GM12874 (cell line): ENCODE measurements around the gene TMX3.

ENCODE experiments used
- TF ChIP-seq, protein P1 (sequence below): IDR thresholded peaks from 2 replicates; pipeline ENCODE4 v1.5.1; 2011; ENCODE audit warnings: low read depth, mild to moderate bottlenecking, control low read depth, low read length, moderate library complexity; ENCODE audit not compliant: insufficient read depth

Gene TMX3

DNA sequence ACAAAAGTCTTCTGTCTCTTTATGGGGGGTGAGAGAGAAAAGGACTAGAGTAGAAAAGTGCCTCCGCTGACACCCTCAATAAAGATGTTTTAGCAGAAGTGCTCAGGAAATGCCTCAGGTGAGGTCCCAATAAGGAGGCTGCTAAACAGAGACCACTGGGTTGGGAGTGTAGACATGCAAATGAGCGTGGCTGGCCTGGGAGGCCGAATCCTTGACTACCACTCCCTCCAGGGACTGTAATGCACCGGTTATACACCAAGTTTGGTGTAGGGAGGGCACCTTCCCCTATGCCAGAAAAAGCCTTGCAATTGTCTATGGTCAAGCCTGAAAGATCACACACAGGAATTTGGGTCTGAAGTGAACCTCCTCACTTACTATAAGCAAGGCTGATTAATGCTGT lies 1.8 kb downstream of the TMX3 start:
- TF ChIP-seq, protein P1, sequence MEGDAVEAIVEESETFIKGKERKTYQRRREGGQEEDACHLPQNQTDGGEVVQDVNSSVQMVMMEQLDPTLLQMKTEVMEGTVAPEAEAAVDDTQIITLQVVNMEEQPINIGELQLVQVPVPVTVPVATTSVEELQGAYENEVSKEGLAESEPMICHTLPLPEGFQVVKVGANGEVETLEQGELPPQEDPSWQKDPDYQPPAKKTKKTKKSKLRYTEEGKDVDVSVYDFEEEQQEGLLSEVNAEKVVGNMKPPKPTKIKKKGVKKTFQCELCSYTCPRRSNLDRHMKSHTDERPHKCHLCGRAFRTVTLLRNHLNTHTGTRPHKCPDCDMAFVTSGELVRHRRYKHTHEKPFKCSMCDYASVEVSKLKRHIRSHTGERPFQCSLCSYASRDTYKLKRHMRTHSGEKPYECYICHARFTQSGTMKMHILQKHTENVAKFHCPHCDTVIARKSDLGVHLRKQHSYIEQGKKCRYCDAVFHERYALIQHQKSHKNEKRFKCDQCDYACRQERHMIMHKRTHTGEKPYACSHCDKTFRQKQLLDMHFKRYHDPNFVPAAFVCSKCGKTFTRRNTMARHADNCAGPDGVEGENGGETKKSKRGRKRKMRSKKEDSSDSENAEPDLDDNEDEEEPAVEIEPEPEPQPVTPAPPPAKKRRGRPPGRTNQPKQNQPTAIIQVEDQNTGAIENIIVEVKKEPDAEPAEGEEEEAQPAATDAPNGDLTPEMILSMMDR = no peak

DNA sequence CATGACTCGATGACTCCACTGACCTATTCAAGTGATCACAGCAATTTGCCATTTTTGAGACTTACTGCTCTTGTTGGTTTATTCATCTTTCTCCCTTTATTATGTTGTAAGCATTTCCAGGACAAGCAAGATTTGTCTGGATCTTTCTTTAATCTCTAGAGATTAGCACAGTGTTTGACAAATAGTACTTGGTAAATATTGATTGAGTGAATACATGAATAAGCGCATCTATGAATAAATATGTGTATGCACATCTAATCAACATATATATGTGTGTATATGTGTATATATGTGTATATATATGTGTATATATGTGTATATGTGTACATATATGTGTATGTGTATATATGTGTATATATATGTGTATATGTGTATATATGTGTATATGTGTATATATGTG lies 7.3 kb downstream of the TMX3 start:
- TF ChIP-seq, protein P1 = no peak

DNA sequence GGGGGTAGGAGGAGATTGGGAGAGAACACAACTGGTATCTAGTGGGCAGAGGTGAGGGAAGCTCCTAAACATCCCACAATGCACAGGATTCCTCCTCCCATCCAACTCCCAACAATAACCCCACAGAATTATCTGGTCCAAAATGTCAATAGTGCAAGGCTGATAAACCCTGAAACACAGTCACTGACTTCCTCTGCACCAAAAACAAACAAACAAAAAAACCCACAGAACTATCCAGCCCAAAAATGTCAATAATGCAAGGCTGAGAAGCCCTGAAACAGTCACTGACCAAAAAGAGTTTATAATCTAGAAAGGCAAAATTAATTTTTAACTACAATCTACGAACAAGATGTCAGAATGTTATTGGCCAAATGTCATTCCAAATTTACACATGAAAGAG lies 9.8 kb downstream of the TMX3 start:
- TF ChIP-seq, protein P1 = no peak

DNA sequence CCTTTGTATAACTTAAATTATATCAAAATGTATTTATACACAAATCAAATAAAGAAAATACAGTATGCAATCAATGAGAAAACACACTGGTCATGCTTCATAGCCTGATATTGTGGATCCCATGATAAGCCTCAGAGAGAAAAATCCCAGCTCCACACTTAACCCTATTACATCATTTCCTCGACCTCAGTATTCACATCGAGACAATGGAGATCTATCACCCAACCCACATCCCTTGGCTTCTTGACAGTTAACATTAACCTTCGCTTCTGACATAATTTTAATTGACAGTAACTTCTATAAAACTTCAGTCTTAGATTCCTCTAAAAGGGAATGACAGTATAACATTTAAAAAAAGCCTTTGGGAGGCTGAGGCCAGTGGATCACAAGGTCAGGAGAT lies 11.6 kb downstream of the TMX3 start:
- TF ChIP-seq, protein P1 = no peak

DNA sequence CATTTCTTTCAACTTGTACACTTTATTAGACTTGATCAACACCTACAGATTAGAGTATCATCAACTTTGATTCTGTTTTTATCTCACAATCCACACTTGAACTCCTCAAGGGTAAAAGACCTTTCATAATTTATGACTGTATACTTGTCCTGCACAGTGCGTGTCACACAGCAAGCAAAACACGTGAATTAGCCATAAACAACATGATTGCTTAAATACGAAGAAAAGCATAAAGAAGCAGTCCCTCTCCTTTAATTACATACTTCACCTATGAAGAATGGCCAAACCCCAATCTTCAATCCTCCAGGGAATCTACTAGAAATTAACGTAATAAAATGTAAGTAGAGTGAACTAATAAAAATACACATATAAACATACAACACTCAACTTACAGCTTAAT lies 13.6 kb downstream of the TMX3 start:
- TF ChIP-seq, protein P1 = no peak

DNA sequence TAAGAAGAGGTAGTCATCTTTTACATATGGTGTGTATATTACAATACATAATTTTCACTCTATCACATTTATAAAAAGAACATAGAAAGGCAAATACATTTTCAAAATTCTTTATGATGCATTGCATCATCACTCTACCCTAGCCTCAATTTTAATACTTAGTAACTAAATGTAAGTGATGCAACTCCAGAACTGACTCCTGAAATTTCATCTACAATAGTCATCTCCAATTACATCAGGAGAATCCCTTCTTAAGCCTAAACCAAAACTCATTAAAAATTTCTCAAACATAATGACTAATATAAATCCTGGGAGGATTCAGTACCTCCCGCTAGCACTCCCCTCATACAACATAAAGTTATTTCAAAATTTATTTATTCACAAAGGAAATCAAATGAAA lies 15.9 kb downstream of the TMX3 start:
- TF ChIP-seq, protein P1 = no peak

DNA sequence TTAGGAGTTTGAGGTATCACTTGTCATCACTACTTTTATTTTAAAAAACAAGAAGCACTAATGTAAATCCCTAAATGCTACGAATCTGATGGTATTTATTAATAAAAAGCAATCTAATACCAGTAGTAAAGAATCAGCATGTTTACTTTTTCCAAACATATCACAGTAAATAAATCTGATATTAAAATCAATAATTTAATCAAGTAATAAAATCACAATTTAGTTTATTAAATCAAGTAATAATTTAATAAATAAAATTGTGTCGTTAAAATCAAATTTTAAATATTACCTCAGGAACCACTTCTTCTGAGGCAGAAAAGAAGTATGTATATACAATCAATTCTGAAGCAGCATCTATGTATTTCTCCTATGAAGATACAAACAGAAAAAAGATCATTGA lies 18.0 kb downstream of the TMX3 start:
- TF ChIP-seq, protein P1 = no peak

DNA sequence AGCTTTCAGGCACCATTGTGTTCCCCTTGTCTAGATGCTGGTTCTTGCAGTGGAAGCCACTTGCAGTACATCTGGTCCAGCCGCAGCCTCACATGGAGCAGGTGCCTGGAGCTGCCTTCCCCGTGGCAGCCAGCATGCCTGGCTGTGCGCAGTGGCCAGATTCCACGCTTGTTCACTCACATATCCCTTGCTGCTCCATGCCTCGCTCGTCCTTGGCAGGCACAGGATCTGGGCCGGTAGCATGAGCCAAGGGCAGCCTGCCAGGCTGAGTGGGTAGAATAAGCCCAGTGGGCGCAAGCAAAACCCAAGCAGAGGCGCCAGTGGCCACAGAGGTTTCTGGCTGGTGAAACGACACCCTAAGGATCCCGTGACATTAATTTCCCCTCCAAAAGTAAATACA lies 20.6 kb downstream of the TMX3 start:
- TF ChIP-seq, protein P1 = no peak
